GM18519 (cell line): ENCODE measurements around the gene BSDC1.

Experiments used
- ATAC-seq: cut with Tn5 transposase; IDR thresholded peaks from one replicate; pipeline ENCODE4 v1.9.1; 2021; ENCODE audit warnings: mild to moderate bottlenecking, moderate library complexity; ENCODE audit not compliant: unreplicated experiment, low FRiP score

BSDC1 gene

DNA sequence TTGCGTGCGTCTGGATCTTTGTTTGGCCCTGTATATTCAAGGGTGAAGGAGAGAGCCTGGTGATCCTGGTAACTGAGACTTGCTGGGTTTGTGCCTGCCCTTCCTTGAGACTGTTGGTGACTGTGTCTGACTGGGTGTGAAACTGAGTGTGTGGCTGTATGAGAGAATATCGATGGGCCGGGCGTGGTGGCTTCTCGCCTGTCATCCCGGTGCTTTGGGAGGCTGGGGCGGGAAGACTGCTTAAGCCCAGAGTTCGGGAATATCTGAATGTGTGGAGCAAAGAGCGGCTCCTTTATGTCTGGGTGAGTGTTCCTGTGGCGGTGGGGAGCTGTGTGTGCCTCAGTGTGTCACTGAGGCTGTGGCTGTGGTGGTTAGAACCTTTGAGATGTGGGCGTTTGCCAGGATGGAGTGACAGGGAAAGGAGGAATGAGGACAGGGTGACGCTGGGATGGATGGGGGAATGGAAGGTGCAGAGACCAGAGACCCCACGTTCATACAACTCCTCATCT, 55.5 kb downstream of the BSDC1 start:
- no peak for ATAC-seq

- ATAC-seq: no peak
These were observed 56.2 kb downstream of the BSDC1 start for GRCh38 chr1:32337855-32338636.

DNA sequence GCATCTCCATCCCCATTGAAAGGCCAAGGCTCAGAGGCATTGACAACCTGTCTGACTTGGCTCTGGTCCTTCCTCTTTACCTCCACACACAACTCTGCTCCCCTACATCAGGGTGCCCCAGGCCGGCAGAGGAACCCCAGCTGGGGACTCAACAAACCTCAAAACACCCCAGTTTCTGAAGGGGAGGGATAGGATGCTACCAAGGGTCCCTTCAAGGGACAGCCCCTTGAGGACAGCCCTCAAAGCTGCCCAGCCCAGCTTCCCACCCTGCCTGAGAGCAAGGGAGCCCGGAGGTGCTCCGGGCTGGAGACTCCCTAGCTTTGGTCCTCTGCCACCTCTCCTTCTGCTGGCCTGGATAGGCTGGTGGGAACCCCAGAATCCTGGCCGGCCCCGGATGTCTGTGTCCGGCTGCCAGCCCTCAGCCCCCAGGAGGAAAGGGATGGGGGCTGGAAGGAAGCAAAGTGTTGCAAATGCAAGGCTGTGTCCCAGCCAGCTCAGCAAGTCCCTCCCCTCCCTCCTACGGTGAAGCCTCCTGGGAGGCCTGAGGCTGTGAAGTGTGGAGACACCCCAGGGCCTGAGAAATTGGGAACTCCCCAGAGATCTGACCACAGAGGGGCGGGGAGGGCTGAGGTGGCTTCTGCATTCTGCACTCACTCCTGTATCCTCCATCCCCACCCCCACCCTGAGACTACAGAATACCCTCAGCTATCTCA, 57.1 kb downstream of the BSDC1 start:
- no peak for ATAC-seq

- no peak for ATAC-seq
These were observed 57.7 kb downstream of the BSDC1 start for GRCh38 chr1:32336591-32336932.

DNA sequence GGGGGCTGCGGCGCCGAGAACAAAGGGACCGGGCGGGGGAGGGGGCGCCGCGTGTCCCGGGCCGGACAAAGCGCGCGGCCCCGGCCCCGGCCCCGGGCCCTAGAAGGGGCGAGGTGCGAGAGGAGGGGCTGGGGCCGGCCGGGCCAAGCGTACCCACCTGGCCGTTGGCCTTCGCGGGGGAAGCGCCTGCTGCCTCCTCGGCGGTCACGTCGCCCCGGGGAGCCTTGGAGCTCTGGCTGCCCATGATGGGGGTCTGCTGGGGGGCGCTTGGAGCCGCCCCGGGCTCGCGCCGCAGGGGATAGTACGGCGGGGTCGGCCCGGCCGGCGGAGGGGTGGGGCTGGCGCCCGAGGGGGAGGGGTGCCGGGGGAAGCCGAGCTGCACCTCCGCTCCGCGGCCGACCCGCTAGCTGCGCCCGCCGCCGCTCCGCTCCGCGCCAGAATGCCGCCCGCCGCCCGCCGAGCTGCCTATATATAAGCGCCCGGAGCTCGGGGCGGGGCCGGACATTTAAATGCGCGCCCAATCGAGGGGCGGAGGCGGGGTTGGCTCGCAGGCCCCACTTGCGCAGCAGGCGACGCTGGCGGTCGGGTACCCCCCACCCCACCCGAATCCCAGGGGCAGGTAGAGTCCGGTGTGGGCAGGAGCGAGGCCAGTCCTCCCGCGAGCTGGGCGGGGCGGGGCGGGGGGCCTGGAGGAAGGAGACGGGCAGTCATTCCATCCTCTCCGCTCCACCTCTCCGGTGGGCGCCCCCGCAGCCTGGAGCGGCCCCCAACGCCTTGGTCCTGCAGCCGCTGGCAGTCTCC, 58.3 kb downstream of the BSDC1 start, which contains the start of gene MARCKSL1:
Gene MARCKSL1 (minus strand): TSS at position 444 of the 801 bp plus-strand sequence. CDS start 200 bp downstream, at position 244.
- ATAC-seq: peak; percentile 27

- no peak for ATAC-seq
These were observed 58.8 kb downstream of the BSDC1 start for GRCh38 chr1:32335535-32335789.

- no peak for ATAC-seq
These were observed 59.2 kb downstream of the BSDC1 start for GRCh38 chr1:32334864-32335534.

DNA sequence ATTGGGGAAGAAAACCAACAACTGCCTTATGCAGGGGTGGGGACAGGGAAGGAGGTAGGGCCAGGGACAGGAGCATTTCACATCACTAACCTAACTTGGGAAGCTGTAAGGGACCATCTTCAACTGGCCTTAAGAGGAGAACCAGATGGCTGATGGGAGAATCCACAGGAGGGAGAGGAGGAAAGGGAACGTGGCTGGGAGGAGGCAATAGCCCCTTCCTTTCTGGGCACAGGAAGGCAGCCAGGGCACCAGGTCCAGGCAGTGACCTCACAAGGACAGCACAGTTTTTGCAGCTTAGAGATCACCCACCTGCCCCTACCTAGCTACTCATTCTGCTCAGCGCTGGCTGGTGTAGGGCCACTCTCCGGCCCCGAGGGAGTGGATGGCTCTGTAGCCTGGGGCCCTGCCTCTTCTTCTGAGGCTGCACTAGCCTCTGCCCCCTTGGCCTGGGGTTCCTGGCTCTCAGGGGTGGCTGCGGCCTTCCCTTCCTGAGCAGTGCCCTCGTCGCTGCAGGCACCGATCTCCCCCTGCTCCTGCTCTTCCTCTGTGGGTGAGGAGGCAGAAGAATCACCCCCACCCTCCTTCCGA, 59.9 kb downstream of the BSDC1 start:
- no peak for ATAC-seq

- ATAC-seq: no peak
These were observed 60.8 kb downstream of the BSDC1 start for GRCh38 chr1:32333251-32333963.

GRCh38 chr1:32332290-32333079, 61.8 kb downstream of the BSDC1 start:
- no peak for ATAC-seq

DNA sequence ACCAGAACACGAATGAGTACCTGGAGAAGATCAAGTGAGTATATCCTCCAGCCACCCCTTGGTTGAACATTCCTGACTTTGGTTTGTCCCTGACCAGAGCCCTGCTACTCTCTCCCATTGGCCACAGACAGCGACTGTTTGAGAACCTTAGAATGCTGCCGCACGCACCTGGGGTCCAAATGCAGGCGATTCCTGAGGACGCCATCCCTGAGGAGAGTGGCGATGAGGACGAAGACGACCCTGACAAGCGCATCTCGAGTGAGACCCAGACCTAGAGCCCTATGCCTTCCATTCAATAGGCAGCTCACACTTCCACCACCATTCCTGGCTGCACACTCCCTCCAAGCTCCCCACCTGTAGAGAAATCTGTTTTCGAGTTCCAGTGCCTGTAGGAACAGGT, 62.7 kb downstream of the BSDC1 start:
- no peak for ATAC-seq

DNA sequence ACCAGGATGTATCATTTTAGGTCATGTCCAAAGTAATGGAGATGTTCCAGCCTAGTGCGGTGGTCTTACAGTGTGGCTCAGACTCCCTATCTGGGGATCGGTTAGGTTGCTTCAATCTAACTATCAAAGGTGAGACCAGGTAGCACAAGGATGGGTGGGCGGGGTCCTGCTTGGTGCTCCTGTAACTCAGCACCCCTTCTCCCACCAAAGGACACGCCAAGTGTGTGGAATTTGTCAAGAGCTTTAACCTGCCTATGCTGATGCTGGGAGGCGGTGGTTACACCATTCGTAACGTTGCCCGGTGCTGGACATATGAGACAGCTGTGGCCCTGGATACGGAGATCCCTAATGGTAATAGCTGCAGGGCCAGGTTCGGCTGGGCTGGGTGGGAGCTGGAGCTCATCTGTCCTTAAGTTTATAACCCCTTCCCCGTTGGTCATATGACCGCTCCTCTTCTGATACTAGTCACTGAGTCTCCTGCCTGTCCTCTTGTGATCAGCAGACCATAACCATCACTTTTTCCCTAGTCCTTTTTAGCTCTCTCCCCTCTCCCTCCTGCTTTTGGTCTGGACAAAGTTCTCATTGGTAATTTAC, 63.6 kb downstream of the BSDC1 start:
- no peak for ATAC-seq

DNA sequence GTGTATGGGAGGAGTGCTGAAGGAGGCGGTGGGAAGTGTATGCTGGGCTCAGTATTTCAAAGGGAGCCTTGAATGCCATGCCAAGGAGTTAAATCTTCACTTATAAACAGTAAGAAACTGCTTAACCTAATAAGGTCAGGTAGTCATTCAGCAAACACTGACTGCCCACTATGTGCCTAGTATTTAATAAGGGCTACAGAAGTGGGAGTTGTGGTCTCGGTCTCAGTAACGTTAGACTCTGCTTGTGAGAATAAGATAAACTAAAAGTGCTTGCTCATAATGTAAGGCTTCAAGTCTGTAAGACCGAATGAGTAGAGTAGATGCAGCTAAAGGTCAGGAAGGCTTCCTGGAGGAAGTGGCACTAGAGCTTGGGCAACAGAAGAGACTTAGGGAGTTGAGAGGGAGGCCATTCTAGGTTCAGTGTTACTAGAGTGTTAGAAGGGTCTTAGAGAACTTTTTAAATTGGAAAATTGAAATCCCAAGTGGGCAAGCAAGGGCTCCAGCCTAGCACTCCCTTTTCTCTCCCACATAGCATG, 64.2 kb downstream of the BSDC1 start:
- no peak for ATAC-seq

DNA sequence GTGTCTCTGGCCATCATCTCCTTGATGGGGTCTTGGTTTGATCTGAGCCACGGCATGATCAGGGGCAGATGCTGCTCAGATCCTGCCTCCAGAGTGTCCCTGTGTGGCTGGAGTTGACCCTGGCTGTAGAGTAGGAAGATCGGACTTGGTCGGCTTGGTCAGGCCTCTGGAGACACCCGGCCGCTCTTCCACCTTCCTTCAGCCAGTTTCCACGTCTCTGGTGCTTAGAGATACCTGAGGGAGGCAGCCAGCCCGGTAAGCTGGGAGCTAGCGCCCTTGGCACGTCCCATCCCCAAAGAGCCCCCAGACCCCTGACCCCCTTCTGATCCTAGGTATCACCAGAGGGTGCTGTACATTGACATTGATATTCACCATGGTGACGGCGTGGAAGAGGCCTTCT, 67.0 kb downstream of the BSDC1 start:
- ATAC-seq: no peak

DNA sequence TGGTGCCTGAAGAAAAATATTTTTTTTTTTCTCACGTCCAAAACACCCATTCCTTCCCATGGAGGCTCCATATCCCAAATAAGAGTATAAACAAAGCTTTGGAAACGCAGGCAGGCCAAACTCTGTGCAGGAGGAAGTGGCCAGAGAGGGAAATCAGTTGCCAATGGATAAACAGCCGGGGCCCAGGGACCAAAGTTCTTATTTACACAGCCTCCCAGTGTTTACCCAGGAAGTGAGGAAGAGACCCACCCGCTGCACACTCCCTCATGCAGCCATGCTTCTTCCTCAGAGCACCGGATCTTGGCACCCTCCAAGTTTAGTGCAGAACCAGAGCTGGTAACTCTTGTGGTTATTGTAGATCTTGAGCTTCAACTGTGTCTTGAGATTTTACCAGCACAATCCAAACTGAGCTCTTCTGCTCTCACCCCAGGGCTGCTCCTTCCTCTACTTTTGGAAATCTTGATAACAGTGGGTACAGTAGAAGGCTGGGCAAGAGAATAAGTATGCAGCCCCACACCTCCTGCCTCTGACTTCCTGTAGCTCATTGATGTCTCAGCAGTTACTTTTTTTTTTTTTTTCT, 72.4 kb downstream of the BSDC1 start:
- no peak for ATAC-seq

DNA sequence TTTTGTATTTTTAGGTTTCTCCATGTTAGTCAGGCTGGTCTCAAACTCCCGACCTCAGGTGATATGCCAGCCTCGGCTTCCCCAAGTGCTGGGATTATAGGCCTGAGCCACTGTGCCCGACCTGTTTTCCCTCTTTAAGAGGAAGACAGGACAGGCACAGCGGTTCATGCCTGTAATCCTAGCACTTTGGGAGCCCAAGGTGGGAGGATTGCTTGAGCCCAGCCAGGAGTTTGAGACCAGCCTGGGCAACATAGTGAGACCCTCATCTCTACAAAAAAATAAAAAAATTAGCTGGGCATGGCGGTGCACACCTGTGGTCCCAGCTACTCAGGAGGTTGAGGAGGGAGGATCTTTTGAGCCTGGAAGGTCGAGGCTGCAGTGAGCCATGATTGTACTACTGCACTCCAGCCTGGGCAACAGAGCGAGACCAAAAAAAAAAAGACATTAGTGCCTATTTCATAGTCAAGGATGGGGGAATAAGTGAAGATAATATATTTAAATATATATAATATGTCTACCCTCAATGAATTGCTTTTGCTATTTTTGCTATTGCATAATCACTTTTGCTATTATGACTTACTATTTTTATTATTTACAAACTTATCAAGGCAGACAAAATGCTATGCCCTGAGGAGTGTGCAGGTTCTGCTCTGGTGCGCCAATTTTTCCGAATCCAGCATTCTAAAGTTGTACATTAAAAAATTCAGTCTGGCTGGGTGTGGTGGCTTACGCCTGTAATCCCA, 75.9 kb downstream of the BSDC1 start:
- ATAC-seq: no peak

DNA sequence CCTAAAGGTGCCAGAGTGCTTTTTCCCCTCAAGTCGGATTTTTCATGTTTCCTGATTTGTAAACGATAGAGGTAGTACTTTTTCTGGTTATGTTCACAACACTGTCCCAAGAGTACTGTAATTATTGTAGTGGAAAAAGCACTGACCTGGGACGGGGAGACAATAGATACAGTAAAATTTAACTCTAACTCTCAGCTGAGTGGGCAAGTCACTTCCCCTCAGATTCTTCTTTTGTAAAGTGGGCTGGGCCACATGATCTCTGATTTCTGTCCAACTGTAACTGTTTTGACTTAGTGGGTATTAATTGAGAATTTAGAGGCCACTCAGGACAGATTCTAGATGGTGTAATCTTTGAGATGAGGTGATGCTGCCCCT, 77.4 kb downstream of the BSDC1 start:
- ATAC-seq: no peak
